ENCODE data around the gene NEO1.

The NEO1 gene

GRCh38 chr15:73320619-73321180 is 268.4 kb downstream of the NEO1 start:
- TF ChIP-seq CTCF (IDR thresholded peaks at IDR 0.05; ENCODE audit: insufficient read depth, low read length, poor library complexity, severe bottlenecking) (no peak), EZH2phosphoT487 (conservative IDR thresholded peaks at IDR 0.05; ENCODE audit: low read length) (no peak)
- no peaks in the 10 kb centered on the region for H3K27me3 ChIP-seq (ENCODE audit: low read length)

DNA sequence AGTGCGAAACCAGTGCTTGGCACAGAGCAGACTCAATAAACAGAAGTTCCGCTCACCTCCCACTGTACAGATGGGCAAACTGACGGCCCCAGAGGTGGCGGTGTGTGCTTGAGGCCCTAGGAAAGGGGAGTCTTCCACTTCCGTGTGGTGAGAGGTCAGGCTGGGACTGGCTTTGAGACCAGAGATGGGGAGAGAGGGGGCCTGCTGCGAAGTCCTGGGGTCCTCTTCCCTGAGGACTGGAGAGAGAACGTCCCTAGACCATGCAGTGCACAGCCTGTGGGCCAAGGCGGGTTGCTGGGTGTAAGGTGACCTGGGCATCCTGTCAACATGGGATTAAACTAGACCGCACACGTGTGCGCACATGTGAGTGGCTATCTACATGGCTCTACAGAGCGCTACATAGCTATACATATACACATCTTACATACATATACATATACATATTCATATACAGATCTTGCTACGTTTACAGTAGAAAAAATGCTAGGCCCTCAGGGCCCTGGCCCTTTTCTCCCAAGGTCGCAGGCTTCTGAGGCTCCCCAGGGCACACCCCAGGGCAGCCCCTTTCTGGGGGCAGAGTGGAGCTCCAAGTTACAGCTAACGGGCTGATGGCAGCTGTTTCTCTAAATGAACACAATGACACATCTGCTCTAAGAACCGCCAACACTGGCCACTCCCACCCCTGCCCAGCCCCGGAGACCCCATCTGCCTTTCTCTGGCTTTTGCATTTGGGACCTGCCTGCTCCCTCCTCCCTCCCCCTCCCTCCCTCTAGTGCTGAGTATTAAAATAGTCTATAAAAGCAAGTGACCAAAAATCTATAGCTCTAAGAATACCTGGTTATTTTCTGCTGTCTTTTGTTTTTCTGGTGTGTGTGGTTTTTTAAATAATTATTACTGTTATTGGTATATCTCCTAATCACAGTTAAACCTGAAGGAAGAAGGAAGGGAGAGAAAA is 269.5 kb downstream of the NEO1 start:
- H3K9me3 ChIP-seq (ENCODE audit: insufficient read depth, low read length) = no peaks in the 10 kb centered on the region

More at GRCh38 chr15:73320619-73321180, 268.4 kb downstream of the NEO1 start:
- Histone ChIP-seq H3K9ac (ENCODE audit: low read length) (no peak overlapping the region), H3K27ac (ENCODE audit: low read depth, low read length) (no peak overlapping the region), H3K9me2 (replicated peaks; ENCODE audit: insufficient read depth, low read length) (no peaks in the 10 kb centered on the region), H3K4me3 (ENCODE audit: insufficient read depth, low read length, poor library complexity, severe bottlenecking) (no peak overlapping the region), H3K79me2 (ENCODE audit: insufficient read depth, low read length) (no peaks in the 10 kb centered on the region), H3K36me3 (ENCODE audit: low read length) (no peaks in the 10 kb centered on the region), H3K4me2 (ENCODE audit: low read depth, low read length, poor library complexity, severe bottlenecking) (no peak overlapping the region), H4K20me1 (ENCODE audit: low read depth, low read length) (no peaks in the 10 kb centered on the region), H3F3A (ENCODE audit: insufficient read depth) (no peaks in the 10 kb centered on the region), H3K9me3 (ENCODE audit: insufficient read depth, low read length) (no peaks in the 10 kb centered on the region), H2AFZ (ENCODE audit: low read depth, low read length, severe bottlenecking) (no peak overlapping the region)

DNA sequence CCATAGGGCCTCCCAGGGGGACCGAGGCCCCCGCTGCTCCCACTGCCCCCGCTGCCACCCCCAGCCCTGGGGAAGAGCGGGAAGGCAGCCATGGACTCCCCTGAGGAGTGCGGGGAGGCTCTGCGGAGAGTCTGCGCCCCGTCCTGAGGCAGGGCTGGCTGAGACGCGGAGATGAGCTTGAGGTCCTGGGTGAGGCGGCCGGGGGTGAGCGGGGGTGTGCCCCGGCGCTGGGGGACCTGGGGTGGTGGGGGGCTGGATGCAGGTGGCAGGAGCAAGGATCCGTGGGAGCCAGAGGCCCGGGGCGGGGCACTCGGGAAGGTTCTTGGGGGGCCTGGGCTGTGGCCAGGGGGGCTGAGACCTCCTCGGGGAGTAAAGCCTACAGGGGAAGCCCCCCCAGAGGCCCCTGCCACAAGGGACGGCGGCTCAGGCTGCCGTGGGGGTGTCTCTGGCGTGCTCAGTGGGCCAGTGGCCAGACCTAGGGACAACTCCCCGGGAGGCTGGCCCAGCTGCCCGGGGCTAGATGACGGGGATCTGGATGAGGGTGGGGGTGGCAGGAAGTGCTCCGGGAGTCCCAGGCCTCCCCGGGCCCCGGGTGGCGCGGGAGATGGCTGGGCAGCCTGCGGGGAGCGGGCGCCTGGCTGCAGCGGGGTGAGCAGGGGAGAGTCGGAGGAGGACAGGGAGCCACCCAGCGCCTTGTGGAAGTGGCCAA is 270.6 kb downstream of the NEO1 start:
- no peak overlapping the region for H3K4me2 ChIP-seq (ENCODE audit: low read depth, low read length, poor library complexity, severe bottlenecking)
- no peak overlapping the region for H3K4me3 ChIP-seq (ENCODE audit: insufficient read depth, low read length, poor library complexity, severe bottlenecking)
- H3K9me2 ChIP-seq (replicated peaks; ENCODE audit: insufficient read depth, low read length) = no peaks in the 10 kb centered on the region
- no peaks in the 10 kb centered on the region for H3F3A ChIP-seq (ENCODE audit: insufficient read depth)
- no peak overlapping the region for H3K27ac ChIP-seq (ENCODE audit: low read depth, low read length)
- TF ChIP-seq CTCF (IDR thresholded peaks at IDR 0.05; ENCODE audit: insufficient read depth, low read length, poor library complexity, severe bottlenecking) (no peak), EZH2phosphoT487 (conservative IDR thresholded peaks at IDR 0.05; ENCODE audit: low read length) (no peak)
- no peaks in the 10 kb centered on the region for H3K27me3 ChIP-seq (ENCODE audit: low read length)
- H4K20me1 ChIP-seq (ENCODE audit: low read depth, low read length) = no peaks in the 10 kb centered on the region
- no peak overlapping the region for H2AFZ ChIP-seq (ENCODE audit: low read depth, low read length, severe bottlenecking)
- no peaks in the 10 kb centered on the region for H3K9me3 ChIP-seq (ENCODE audit: insufficient read depth, low read length)
- H3K36me3 ChIP-seq (ENCODE audit: low read length) = no peaks in the 10 kb centered on the region
- no peak overlapping the region for H3K9ac ChIP-seq (ENCODE audit: low read length)
- H3K79me2 ChIP-seq (ENCODE audit: insufficient read depth, low read length) = no peaks in the 10 kb centered on the region

More for the DNA sequence above, 269.5 kb downstream of the NEO1 start:
- TF ChIP-seq CTCF (IDR thresholded peaks at IDR 0.05; ENCODE audit: insufficient read depth, low read length, poor library complexity, severe bottlenecking) (no peak), EZH2phosphoT487 (conservative IDR thresholded peaks at IDR 0.05; ENCODE audit: low read length) (no peak)
- Histone ChIP-seq H3F3A (ENCODE audit: insufficient read depth) (no peaks in the 10 kb centered on the region), H2AFZ (ENCODE audit: low read depth, low read length, severe bottlenecking) (no peak overlapping the region), H3K36me3 (ENCODE audit: low read length) (no peaks in the 10 kb centered on the region), H4K20me1 (ENCODE audit: low read depth, low read length) (no peaks in the 10 kb centered on the region), H3K9me2 (replicated peaks; ENCODE audit: insufficient read depth, low read length) (no peaks in the 10 kb centered on the region), H3K4me3 (ENCODE audit: insufficient read depth, low read length, poor library complexity, severe bottlenecking) (no peak overlapping the region), H3K9ac (ENCODE audit: low read length) (no peak overlapping the region), H3K79me2 (ENCODE audit: insufficient read depth, low read length) (no peaks in the 10 kb centered on the region), H3K4me2 (ENCODE audit: low read depth, low read length, poor library complexity, severe bottlenecking) (no peak overlapping the region), H3K27me3 (ENCODE audit: low read length) (no peaks in the 10 kb centered on the region), H3K27ac (ENCODE audit: low read depth, low read length) (no peak overlapping the region)
